ENCODE data around the gene ZSWIM4. TPM values are rescaled to one million over a fixed set of nuclear protein-coding genes. Genes with fewer than 3 reads are reported as not detected.

The ZSWIM4 gene
- polyA plus RNA-seq, 1 of the 3 experiments (the other 2 are of a cell fraction): 4.7 TPM

GRCh38 chr19:13794398-13794756 lies 866 bp upstream of the ZSWIM4 start:
- H3K9me3 ChIP-seq: no peaks in the 10 kb centered on the region
- WGBS (ENCODE audit: low lambda C conversion rate): 3% methylated on average over 8 of the region's 8 CpGs
- peaks cover 24% of the 10 kb centered on the region for H3F3A ChIP-seq (replicated peaks; ENCODE audit: insufficient read depth)
- POLR2A ChIA-PET: interaction anchor here (0.6 to 1.7 kb wide), 4 partner anchors 20 to 52 kb away, joined by 3 to 5 read pairs (median 4); partner anchors contain the start of gene MRI1
- H4K20me1 ChIP-seq (ENCODE audit: insufficient read depth): no peaks in the 10 kb centered on the region
- H3K27ac ChIP-seq (ENCODE audit: low read depth in 2 of 2, low read length in 1 of 2): peak overlapping the region; percentile 88 to 99
- peak overlapping the region; percentile 100 for H3K4me2 ChIP-seq
- H2AFZ ChIP-seq (ENCODE audit: low read depth): peak overlapping the region; percentile 68; the same call in 1 of the 2 replicates
- peak overlapping the region; percentile 76 to 98 for H3K4me3 ChIP-seq (ENCODE audit: low read depth in 2 of 2, low read length in 1 of 2)
- H3K9ac ChIP-seq: peak overlapping the region; percentile 100
- H3K27me3 ChIP-seq (ENCODE audit: insufficient read depth): no peaks in the 10 kb centered on the region
- H3K79me2 ChIP-seq (ENCODE audit: insufficient read depth): peaks cover 39% of the 10 kb centered on the region
- CTCF ChIA-PET: interaction anchor here (0.7 to 3.1 kb wide), 7 partner anchors 10 to 68 kb away, joined by 3 to 10 read pairs (median 4); no protein-coding TSS in a partner anchor
- H3K4me1 ChIP-seq (ENCODE audit: control insufficient read depth in 1 of 2, insufficient read depth in 2 of 2, low read depth in 1 of 2, low read length in 1 of 2): peaks cover 15 to 18% of the 10 kb centered on the region in 2 experiments; a peak in 3 of 4 replicates
- H3K9me2 ChIP-seq: no peaks in the 10 kb centered on the region
- no peaks in the 10 kb centered on the region for H3K36me3 ChIP-seq (replicated peaks in 1 of 2; ENCODE audit: control insufficient read depth in 1 of 2, insufficient read depth in 2 of 2, low read length in 1 of 2)
- no peak for DNase-seq
- no peak for TF ChIP-seq RFX5 (IDR thresholded peaks at IDR 0.05; ENCODE audit: low read length)
- TF ChIP-seq IRF3 (IDR thresholded peaks at IDR 0.05; ENCODE audit: low read depth, low read length): no peak
- no peak for TF ChIP-seq SMC3 (IDR thresholded peaks at IDR 0.05; ENCODE audit: low read depth, low read length)
- TF ChIP-seq, protein P1, sequence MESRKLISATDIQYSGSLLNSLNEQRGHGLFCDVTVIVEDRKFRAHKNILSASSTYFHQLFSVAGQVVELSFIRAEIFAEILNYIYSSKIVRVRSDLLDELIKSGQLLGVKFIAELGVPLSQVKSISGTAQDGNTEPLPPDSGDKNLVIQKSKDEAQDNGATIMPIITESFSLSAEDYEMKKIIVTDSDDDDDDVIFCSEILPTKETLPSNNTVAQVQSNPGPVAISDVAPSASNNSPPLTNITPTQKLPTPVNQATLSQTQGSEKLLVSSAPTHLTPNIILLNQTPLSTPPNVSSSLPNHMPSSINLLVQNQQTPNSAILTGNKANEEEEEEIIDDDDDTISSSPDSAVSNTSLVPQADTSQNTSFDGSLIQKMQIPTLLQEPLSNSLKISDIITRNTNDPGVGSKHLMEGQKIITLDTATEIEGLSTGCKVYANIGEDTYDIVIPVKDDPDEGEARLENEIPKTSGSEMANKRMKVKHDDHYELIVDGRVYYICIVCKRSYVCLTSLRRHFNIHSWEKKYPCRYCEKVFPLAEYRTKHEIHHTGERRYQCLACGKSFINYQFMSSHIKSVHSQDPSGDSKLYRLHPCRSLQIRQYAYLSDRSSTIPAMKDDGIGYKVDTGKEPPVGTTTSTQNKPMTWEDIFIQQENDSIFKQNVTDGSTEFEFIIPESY (IDR thresholded peaks at IDR 0.05; ENCODE audit: borderline replicate concordance, low read depth): no peak
- TF ChIP-seq REST (IDR thresholded peaks at IDR 0.05; ENCODE audit: low read depth, low read length): no peak; the same call in 1 of the 2 replicates
- peak; percentile 30; the same call in 1 of the 2 replicates for TF ChIP-seq YY1 (IDR thresholded peaks at IDR 0.05; ENCODE audit: low read depth)
- no peak for TF ChIP-seq TAF1 (IDR thresholded peaks at IDR 0.05; ENCODE audit: borderline replicate concordance, low read depth, low read length)
- peak; percentile 88 for TF ChIP-seq NFIC (IDR thresholded peaks at IDR 0.05; ENCODE audit: borderline replicate concordance)
- TF ChIP-seq, protein P2, sequence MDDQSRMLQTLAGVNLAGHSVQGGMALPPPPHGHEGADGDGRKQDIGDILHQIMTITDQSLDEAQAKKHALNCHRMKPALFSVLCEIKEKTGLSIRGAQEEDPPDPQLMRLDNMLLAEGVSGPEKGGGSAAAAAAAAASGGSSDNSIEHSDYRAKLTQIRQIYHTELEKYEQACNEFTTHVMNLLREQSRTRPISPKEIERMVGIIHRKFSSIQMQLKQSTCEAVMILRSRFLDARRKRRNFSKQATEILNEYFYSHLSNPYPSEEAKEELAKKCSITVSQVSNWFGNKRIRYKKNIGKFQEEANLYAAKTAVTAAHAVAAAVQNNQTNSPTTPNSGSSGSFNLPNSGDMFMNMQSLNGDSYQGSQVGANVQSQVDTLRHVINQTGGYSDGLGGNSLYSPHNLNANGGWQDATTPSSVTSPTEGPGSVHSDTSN (IDR thresholded peaks at IDR 0.05): peak; percentile 48
- TF ChIP-seq GABPA (IDR thresholded peaks at IDR 0.05; ENCODE audit: low read depth): no peak
- no peak for TF ChIP-seq RAD21 (IDR thresholded peaks at IDR 0.05; ENCODE audit: low read length)
- TF ChIP-seq RCOR1 (IDR thresholded peaks at IDR 0.05; ENCODE audit: low read length): no peak
- TF ChIP-seq CTCF (IDR thresholded peaks at IDR 0.05): no peak
- no peak for TF ChIP-seq NRF1 (IDR thresholded peaks at IDR 0.05; ENCODE audit: low read depth, low read length)
- TF ChIP-seq FOSL2 (IDR thresholded peaks at IDR 0.05; ENCODE audit: borderline replicate concordance, low read depth): peak; percentile 38; the same call in 1 of the 2 replicates
- TF ChIP-seq TCF12 (IDR thresholded peaks at IDR 0.05): peak; percentile 53; the same call in 1 of the 2 replicates
- TF ChIP-seq EP300 (IDR thresholded peaks at IDR 0.05; ENCODE audit: borderline replicate concordance in 1 of 2, low read depth in 1 of 2, low read length in 1 of 2): peak in 1 of 2 experiments; percentile 26; a peak in 1 of 4 replicates
- TF ChIP-seq JUND (IDR thresholded peaks at IDR 0.05): 0 out of 2 replicates have a peak, but pooled peaks have one; percentile 14
- TF ChIP-seq FOXJ3 (CRISPR knock-in tag; IDR thresholded peaks at IDR 0.05): no peak
- no peak for TF ChIP-seq FOXM1 (IDR thresholded peaks at IDR 0.05; ENCODE audit: low read depth)
- no peak for TF ChIP-seq USF2 (IDR thresholded peaks at IDR 0.05; ENCODE audit: borderline replicate concordance, low read depth, low read length)
- peak; percentile 14; the same call in 1 of the 2 replicates for TF ChIP-seq POLR2AphosphoS5 (IDR thresholded peaks at IDR 0.05; ENCODE audit: low read depth, low read length)
- TF ChIP-seq CHD2 (IDR thresholded peaks at IDR 0.05; ENCODE audit: low read length, partially characterized antibody): no peak
- no peak for TF ChIP-seq SIN3A (IDR thresholded peaks at IDR 0.05; ENCODE audit: borderline replicate concordance, low read depth, low read length)

All from SK-N-SH (cell line).